Stimulated activated CD4-positive, alpha-beta T cell treated with anti-CD3 and anti-CD28 coated beads, Interleukin-2, amount 100 ng/mL, for 4 hours (primary cell): ENCODE data around the gene RNU5B-1.
"Not testable (repeated sequence)": the region's sequence is repeated elsewhere in the genome, so short reads cannot be mapped to it uniquely, and the experiment has no call there.

Source experiments
- DNase-seq: peaks from one replicate; pipeline ENCODE4 v3.0.0-alpha.2; 2020; ENCODE audit warnings: low read depth

RNU5B-1 gene

GRCh38 chr15:65343374-65343981 is 39.0 kb downstream of the RNU5B-1 start:
- DNase-seq: no peak

DNA sequence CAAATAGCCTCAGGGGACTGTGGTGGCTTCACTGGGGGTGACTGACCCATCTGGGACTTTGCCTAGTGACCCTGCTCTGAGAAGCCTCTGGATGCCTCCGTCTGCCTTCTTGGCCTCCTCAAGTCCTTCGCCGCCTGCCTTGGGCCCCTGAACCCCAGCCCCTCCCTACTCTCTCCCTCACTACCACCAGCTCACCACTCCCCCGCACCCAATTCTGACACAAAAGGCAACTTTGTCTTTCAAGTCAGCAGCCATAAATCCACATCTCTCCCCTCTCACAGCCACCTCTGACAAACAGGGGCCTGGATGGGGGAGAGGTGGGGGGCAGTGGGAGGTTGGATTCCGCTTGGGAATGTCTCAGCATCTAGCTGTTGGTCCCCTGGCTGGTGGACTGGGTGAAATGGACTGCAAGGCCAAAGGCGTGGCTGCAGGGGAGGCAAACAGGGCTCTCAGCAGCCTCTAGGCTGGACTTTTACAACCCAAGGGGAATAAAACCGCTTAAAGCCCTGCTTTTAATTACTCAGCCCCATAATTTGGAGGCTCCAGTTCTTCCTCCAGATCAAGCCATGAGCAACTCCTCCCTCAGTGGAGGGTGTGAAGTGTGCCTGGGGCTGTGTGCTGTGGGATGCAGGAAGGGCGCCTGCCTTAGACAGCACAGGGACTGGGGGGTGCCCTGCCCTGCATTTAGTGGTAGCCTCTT is 39.9 kb downstream of the RNU5B-1 start:
- no peak for DNase-seq

DNA sequence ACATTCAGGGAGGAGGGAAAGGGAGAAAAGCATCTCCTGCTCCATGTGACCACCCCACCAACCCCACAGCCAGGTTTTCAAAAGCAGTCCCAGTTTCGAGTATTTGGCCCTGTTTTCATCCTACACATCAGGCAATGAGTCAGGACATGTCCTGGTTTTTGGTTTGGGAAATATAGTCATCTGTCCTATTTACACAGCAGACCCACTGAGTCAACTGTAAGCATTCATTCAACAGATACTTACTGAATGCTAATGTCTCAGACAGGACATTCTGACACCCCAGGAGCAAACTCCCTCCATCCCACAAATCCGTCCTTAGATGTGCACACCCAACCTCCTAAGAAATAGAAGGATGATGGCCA is 40.4 kb downstream of the RNU5B-1 start:
- no peak for DNase-seq

GRCh38 chr15:65346856-65347598 is 42.5 kb downstream of the RNU5B-1 start:
- DNase-seq: no peak

GRCh38 chr15:65347756-65348155 is 43.3 kb downstream of the RNU5B-1 start:
- not testable (repeated sequence) for DNase-seq

GRCh38 chr15:65349338-65349737 is 44.9 kb downstream of the RNU5B-1 start:
- DNase-seq: no peak

- not testable (repeated sequence) for DNase-seq
Observed at GRCh38 chr15:65351972-65352371, 47.5 kb downstream of the RNU5B-1 start.
